ENCODE measurements around the gene ARIH2. TPM values are rescaled to one million over a fixed set of nuclear protein-coding genes. Genes with fewer than 3 reads are reported as not detected.

Gene ARIH2
- total and polyA plus RNA-seq, 9 of the 15 experiments (the other 6 are each of a cell fraction or from before 2014, with no cell fraction given), result 27.0 to 120 (median 108) TPM

DNA sequence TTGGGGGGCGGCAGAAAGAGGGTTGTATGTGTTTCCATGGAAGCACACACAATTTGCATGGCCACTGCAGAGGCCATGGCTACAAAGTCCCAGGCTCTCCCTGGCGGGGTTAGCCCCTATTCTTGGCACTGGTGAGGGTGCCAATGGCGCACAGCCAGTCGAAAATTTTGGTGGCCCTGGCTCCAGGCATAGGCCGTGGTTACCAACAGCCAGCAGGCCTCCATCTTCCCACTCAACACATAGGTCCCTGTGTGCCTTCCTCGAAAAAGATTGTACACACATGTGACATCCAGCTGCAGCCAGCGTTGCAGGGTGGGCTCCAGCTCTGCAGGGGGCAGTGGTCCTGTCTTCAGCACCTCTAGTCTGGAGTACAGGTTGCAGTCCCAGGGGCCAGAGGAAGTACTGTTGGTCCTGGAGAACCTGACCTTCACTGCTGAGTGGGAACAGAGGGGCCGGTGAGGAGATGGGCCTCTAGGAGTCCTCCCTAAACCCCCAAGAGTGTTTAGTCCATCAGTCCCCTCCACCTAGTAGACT lies 78.5 kb downstream of the ARIH2 start:
- TF ChIP-seq, protein P1, sequence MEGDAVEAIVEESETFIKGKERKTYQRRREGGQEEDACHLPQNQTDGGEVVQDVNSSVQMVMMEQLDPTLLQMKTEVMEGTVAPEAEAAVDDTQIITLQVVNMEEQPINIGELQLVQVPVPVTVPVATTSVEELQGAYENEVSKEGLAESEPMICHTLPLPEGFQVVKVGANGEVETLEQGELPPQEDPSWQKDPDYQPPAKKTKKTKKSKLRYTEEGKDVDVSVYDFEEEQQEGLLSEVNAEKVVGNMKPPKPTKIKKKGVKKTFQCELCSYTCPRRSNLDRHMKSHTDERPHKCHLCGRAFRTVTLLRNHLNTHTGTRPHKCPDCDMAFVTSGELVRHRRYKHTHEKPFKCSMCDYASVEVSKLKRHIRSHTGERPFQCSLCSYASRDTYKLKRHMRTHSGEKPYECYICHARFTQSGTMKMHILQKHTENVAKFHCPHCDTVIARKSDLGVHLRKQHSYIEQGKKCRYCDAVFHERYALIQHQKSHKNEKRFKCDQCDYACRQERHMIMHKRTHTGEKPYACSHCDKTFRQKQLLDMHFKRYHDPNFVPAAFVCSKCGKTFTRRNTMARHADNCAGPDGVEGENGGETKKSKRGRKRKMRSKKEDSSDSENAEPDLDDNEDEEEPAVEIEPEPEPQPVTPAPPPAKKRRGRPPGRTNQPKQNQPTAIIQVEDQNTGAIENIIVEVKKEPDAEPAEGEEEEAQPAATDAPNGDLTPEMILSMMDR (IDR thresholded peaks at IDR 0.05 in 2 of 3, conservative IDR thresholded peaks at IDR 0.05 in 1 of 3; ENCODE audit: insufficient read depth in 2 of 3, low read depth in 1 of 3, low read length in 3 of 3), result peak in 2 of 3 experiments; percentile 20 to 40; a peak in 2 of 6 replicates
- TF ChIP-seq, protein P2, sequence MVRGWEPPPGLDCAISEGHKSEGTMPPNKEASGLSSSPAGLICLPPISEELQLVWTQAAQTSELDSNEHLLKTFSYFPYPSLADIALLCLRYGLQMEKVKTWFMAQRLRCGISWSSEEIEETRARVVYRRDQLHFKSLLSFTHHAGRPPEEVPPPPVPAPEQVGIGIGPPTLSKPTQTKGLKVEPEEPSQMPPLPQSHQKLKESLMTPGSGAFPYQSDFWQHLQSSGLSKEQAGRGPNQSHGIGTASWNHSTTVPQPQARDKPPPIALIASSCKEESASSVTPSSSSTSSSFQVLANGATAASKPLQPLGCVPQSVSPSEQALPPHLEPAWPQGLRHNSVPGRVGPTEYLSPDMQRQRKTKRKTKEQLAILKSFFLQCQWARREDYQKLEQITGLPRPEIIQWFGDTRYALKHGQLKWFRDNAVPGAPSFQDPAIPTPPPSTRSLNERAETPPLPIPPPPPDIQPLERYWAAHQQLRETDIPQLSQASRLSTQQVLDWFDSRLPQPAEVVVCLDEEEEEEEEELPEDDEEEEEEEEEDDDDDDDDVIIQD (CRISPR knock-in tag; IDR thresholded peaks at IDR 0.05), result no peak
- Histone ChIP-seq H3K36me3 (ENCODE audit: control insufficient read depth, insufficient read depth, low read length) (no peaks in the 10 kb centered on the region), H2AFZ (ENCODE audit: low read depth, low read length) (no peak overlapping the region), H3K27me3 (ENCODE audit: control insufficient read depth in 2 of 2, insufficient read depth in 2 of 2, low read length in 2 of 2) (no peaks in the 10 kb centered on the region), H3K9ac (ENCODE audit: insufficient read depth in 1 of 2, low read depth in 2 of 2, low read length in 2 of 2) (peak overlapping the region in 1 of 2 experiments; percentile 40; a peak in 1 of 4 replicates), H4K20me1 (replicated peaks; ENCODE audit: control insufficient read depth, insufficient read depth, low read length) (no peaks in the 10 kb centered on the region), H3K4me1 (replicated peaks in 1 of 2; ENCODE audit: control insufficient read depth in 2 of 2, insufficient read depth in 2 of 2, low read length in 2 of 2) (peaks cover 0 to 10% of the 10 kb centered on the region in 2 experiments; a peak in 2 of 5 replicates), H3K4me2 (ENCODE audit: insufficient read depth, low read length) (no peak overlapping the region), H3K4me3 (no peak overlapping the region), H3K9me1 (ENCODE audit: control insufficient read depth, insufficient read depth, low read length) (no peaks in the 10 kb centered on the region), H3K9me3 (replicated peaks; ENCODE audit: control insufficient read depth, insufficient read depth, low read depth, low read length) (no peaks in the 10 kb centered on the region), H3K27ac (ENCODE audit: extremely low read depth, low read depth, low read length) (no peak overlapping the region), H3K79me2 (ENCODE audit: control insufficient read depth, insufficient read depth, low read length) (no peaks in the 10 kb centered on the region)
- CTCF ChIA-PET (ENCODE audit: low intra/inter-chr PET ratio), result no interaction called here
- 38% methylated on average over 7 of the region's 8 CpGs for WGBS (ENCODE audit: insufficient coverage, low coverage, missing lambda C conversion rate)
- peak; percentile 77 for ATAC-seq
- peak in 1 of 4 experiments; percentile 20 for DNase-seq (ENCODE audit: extremely low read depth in 1 of 4, low spot score in 3 of 4)
- no peak for FAIRE-seq
- POLR2A ChIA-PET, result interaction anchor here (0.6 to 1.5 kb wide), 3 partner anchors 9 to 30 kb away, joined by 3 to 5 read pairs (median 5); partner anchors contain the start of gene WDR6
- intact Hi-C loops (cut with micrococcal nuclease) (no loop called here), in situ Hi-C loops (cut with MboI) (no loop called here)
- no TSS peak for BruUV-seq (replicated peaks)
